ENCODE measurements around the gene KRT34.

- no peak for TF ChIP-seq CTCF (IDR thresholded peaks at IDR 0.05; ENCODE audit: poor library complexity)
- no peak for TF ChIP-seq EZH2phosphoT487 (IDR thresholded peaks at IDR 0.05; ENCODE audit: low read depth, severe bottlenecking, unreplicated experiment)
These were observed 47.6 kb upstream of the KRT34 start for GRCh38 chr17:41429667-41430066.

Data from hepatocyte (in vitro differentiated cells).